ENCODE results near the gene DPH7. TPM values are rescaled to one million over a fixed set of nuclear protein-coding genes. Genes with fewer than 3 reads are reported as not detected.
"Not testable (repeated sequence)": the region's sequence is repeated elsewhere in the genome, so short reads cannot be mapped to it uniquely, and the experiment has no call there.

The DPH7 gene
- total RNA-seq, 2 donors from 2014 or later = 26.7 to 35.5 TPM

- Mint-ChIP-seq H3K27ac (peak overlapping the region; percentile 51), H3K4me1 (peaks cover 18% of the 10 kb centered on the region), H3K27me3 (no peaks in the 10 kb centered on the region), H3K36me3 (ENCODE audit: low read depth) (no peaks in the 10 kb centered on the region), H3K9me3 (no peaks in the 10 kb centered on the region), H3K4me3 (peak overlapping the region; percentile 7)
- no peak for ATAC-seq (replicated peaks)
Measured at GRCh38 chr9:137535120-137535428, 43.7 kb downstream of the DPH7 start.

- Mint-ChIP-seq H3K4me3 (peak overlapping the region; percentile 7), H3K4me1 (peaks cover 18% of the 10 kb centered on the region), H3K27ac (peak overlapping the region; percentile 51), H3K9me3 (no peaks in the 10 kb centered on the region), H3K36me3 (ENCODE audit: low read depth) (no peaks in the 10 kb centered on the region), H3K27me3 (no peaks in the 10 kb centered on the region)
- peak; percentile 64 for ATAC-seq (replicated peaks)
Measured at GRCh38 chr9:137534256-137535119, 44.2 kb downstream of the DPH7 start.

DNA sequence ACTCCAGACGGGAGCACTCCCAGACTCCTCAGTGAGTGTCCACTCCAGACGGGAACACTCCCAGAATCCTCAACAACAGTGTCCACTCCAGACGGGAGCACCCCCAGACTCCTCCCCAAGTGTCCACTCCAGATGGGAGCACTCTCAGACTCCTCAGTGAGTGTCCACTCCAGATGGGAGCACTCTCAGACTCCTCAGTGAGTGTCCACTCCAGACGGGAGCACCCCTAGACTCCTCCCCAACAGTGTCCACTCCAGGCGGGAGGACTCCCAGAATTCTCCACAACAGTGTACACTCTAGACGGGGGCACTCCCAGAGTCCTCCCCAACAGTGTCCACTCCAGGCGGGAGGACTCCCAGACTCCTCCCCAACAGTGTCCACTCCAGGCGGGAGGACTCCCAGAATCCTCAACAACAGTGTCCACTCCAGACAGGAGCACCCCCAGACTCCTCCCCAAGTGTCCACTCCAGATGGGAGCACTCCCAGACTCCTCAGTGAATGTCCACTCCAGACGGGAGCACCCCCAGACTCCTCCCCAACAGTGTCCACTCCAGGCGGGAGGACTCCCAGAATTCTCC, 45.7 kb downstream of the DPH7 start:
- not testable (repeated sequence) for H3K27me3 Mint-ChIP-seq; H3K36me3 Mint-ChIP-seq (ENCODE audit: low read depth); ATAC-seq (replicated peaks); H3K4me3 Mint-ChIP-seq; H3K9me3 Mint-ChIP-seq; H3K27ac Mint-ChIP-seq
- peaks cover 18% of the 10 kb centered on the region for H3K4me1 Mint-ChIP-seq

DNA sequence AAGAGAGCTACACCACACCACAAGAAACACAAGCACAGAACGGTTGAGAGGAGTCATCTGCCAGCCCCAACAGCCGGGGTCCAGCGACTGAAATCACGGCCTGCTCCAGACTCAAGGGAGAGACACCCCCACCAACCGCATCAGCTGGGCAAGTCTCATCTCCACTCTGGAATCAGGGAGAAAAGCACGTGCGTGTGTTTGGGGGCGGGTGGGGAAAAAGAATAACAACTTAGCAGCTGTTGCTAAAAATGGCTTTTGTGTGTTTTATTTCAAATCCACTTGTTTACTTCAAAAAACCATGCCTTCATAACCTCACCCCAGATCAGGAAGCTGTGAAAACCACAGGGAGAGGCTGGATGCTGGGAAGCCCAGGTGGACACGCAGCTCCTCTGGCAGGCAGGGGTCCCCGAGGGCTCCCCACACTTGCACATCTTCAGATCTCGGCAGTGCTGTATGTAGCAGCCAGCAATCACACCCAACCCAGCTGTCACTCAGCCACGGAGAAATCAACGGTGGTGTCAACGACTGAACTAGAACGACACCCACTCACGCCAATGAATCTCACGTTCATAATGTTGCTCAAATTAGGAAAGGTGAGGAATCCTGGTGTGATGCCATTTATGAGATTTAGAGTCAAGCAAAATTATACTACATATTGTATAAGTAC, 47.5 kb downstream of the DPH7 start:
- no peaks in the 10 kb centered on the region for H3K27me3 Mint-ChIP-seq
- H3K4me1 Mint-ChIP-seq = peaks cover 9% of the 10 kb centered on the region
- no peaks in the 10 kb centered on the region for H3K36me3 Mint-ChIP-seq (ENCODE audit: low read depth)
- H3K4me3 Mint-ChIP-seq = no peak overlapping the region
- no peak overlapping the region for H3K27ac Mint-ChIP-seq
- no peaks in the 10 kb centered on the region for H3K9me3 Mint-ChIP-seq
- ATAC-seq (replicated peaks) = no peak

GRCh38 chr9:137530331-137530730, 48.4 kb downstream of the DPH7 start:
- peaks cover 7% of the 10 kb centered on the region for H3K4me1 Mint-ChIP-seq
- H3K27me3 Mint-ChIP-seq = no peaks in the 10 kb centered on the region
- H3K36me3 Mint-ChIP-seq (ENCODE audit: low read depth) = no peaks in the 10 kb centered on the region
- no peaks in the 10 kb centered on the region for H3K9me3 Mint-ChIP-seq
- no peak overlapping the region for H3K27ac Mint-ChIP-seq
- no peak overlapping the region for H3K4me3 Mint-ChIP-seq
- ATAC-seq (replicated peaks) = no peak

- ATAC-seq (replicated peaks) = no peak
- Mint-ChIP-seq H3K27ac (no peak overlapping the region), H3K4me3 (peak overlapping the region; percentile 25), H3K27me3 (no peaks in the 10 kb centered on the region), H3K36me3 (ENCODE audit: low read depth) (no peaks in the 10 kb centered on the region), H3K4me1 (no peaks in the 10 kb centered on the region), H3K9me3 (no peaks in the 10 kb centered on the region)
Measured at GRCh38 chr9:137524981-137525317, 53.8 kb downstream of the DPH7 start.

DNA sequence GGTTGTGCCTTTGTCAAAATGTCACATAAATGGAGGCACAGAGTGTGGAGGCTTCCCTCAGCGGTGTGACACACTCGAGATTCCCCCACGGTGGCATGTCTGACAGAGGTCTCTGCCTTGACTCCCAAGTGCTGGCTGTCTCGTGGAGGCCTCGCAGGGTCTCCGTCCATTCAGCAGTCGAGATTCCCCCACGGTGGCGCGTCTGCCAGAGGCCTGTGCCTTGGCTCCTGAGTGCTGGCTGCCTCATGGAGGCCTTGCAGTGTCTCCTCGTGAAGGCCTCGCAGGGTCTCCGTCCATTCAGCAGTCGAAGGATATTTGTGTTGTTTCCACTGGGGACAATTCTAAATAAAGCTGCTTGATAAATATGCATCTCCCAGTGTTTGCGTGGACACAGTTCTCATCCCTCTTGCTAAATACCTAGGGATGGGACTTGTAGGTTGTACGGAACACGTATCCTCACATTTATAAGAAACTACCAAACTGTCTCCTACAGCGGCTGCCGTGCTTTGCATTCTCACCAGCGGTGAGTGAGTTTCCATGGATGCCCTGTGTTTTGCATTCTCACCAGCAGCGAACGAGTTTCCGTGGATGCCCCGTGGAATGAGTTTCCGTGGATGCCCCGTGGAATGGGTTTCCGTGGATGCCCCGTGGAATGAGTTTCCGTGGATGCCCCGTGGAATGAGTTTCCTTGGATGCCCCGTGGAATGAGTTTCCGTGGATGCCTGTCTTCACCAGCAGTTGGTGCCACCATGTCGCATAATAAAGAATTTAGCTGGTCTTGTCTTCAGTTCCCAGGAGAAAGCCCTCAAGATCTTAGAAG, 54.4 kb downstream of the DPH7 start:
- H3K27ac Mint-ChIP-seq = no peak overlapping the region
- no peaks in the 10 kb centered on the region for H3K27me3 Mint-ChIP-seq
- H3K36me3 Mint-ChIP-seq (ENCODE audit: low read depth) = no peaks in the 10 kb centered on the region
- H3K9me3 Mint-ChIP-seq = no peaks in the 10 kb centered on the region
- no peaks in the 10 kb centered on the region for H3K4me1 Mint-ChIP-seq
- H3K4me3 Mint-ChIP-seq = peak overlapping the region; percentile 25
- no peak for ATAC-seq (replicated peaks)

DNA sequence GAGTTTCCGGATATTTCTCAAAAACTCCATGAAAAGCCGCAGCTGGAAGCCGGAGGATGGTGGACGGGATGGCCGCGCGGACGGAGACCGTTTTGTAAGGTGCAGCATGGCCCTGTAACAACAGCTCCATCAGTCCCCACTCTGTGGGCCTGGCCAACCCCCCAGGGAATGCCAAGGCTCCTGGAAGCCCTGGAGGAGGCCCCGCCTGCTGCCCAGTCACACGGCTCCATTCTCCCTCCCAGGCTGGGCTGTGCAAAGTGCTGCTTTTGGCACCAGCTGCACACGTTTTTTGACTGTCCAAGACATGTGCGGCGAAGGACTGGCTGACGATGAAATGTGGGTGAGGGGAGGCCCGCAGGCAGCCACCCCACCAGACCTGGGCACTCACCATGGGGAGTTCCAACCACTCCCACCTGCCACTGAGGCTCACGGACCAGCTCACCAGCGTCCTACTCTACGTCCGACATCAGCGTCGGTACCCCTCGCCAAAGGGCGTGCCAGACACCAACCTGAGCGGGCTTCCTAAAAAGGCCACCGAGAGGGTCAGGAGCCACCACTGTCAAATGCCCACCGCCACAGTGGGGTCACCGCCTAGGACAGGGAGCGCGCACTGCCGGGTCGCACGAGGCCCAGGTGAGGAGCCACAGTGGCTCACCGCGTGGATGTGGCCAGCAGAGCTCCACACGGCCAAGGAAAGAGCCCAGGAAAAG, 55.8 kb downstream of the DPH7 start:
- Mint-ChIP-seq H3K27me3 (no peaks in the 10 kb centered on the region), H3K4me3 (no peak overlapping the region), H3K9me3 (no peaks in the 10 kb centered on the region), H3K36me3 (ENCODE audit: low read depth) (no peaks in the 10 kb centered on the region), H3K4me1 (no peaks in the 10 kb centered on the region), H3K27ac (no peak overlapping the region)
- no peak for ATAC-seq (replicated peaks)

DNA sequence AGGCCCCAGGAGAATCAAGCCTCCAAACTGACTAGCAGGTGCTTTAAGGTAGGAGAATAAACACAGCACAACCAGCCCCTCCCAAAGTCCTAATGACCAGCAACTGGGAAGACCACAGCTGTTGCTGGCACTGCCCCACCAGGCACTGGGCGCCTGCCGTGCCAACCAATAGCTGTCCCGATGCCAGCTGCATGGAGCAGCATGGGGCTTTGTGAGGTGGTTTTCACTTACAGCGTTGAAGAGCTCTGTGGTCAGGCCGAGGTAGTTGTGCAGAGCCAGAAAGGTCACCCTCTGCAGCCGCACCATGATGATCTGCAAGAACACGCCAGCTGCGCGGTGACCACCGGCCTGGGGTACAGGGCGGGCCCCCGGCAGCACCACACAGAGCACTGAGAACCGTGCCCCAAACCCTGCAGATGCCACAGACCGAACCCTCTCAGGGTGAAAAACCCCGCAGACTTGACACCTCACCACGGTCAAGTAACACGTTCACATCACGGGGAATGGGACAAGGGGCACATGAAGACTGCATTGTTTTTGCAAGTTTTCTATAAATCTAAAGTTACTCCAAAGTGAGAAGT, 57.2 kb downstream of the DPH7 start:
- ATAC-seq (replicated peaks) = no peak
- no peaks in the 10 kb centered on the region for H3K36me3 Mint-ChIP-seq (ENCODE audit: low read depth)
- H3K27ac Mint-ChIP-seq = no peak overlapping the region
- H3K4me3 Mint-ChIP-seq = no peak overlapping the region
- no peaks in the 10 kb centered on the region for H3K9me3 Mint-ChIP-seq
- H3K27me3 Mint-ChIP-seq = no peaks in the 10 kb centered on the region
- H3K4me1 Mint-ChIP-seq = no peaks in the 10 kb centered on the region

- Mint-ChIP-seq H3K36me3 (ENCODE audit: low read depth) (no peaks in the 10 kb centered on the region), H3K27ac (no peak overlapping the region), H3K27me3 (no peaks in the 10 kb centered on the region), H3K4me3 (no peak overlapping the region), H3K4me1 (no peaks in the 10 kb centered on the region), H3K9me3 (no peaks in the 10 kb centered on the region)
- no peak for ATAC-seq (replicated peaks)
Measured at GRCh38 chr9:137520614-137521404, 57.9 kb downstream of the DPH7 start.

DNA sequence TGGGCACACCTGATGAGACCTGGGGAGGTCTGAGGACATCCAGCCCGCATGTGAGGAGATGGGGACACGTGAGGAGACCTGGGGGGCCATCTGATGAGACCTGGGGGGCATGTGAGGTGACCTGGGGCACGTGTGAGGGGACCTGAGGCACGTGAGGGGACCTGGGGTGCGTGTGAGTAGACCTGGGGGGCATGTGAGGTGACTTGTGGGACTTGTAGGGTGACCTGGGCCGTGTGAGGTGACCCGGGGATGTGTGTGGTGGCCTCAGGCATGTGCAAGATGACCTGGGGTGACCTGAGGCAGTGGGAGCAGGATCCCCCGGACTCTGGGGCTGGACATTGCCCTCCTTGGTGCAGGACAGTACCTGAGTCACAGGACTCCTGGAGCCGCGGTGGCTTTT, 59.2 kb downstream of the DPH7 start:
- Mint-ChIP-seq H3K36me3 (ENCODE audit: low read depth) (no peaks in the 10 kb centered on the region), H3K4me1 (no peaks in the 10 kb centered on the region), H3K27ac (no peak overlapping the region), H3K9me3 (no peaks in the 10 kb centered on the region), H3K4me3 (no peak overlapping the region), H3K27me3 (no peaks in the 10 kb centered on the region)
- ATAC-seq (replicated peaks) = no peak

GRCh38 chr9:137518661-137519459, 59.9 kb downstream of the DPH7 start:
- H3K9me3 Mint-ChIP-seq; H3K27ac Mint-ChIP-seq; H3K27me3 Mint-ChIP-seq; H3K4me1 Mint-ChIP-seq; ATAC-seq (replicated peaks); H3K36me3 Mint-ChIP-seq (ENCODE audit: low read depth); H3K4me3 Mint-ChIP-seq: not testable (repeated sequence)
